SK-N-MC (cell line): ENCODE measurements around the gene FAF2.

Experiments
- EZH2 ChIP-seq: fragments of 200-600 bp; sonication (generic); IDR thresholded peaks from one replicate; pipeline ENCODE4 v1.6.1; 2017; ENCODE audit warnings: antibody characterized with exemption
- FOXP2 ChIP-seq: optimal IDR thresholded peaks from 2 replicates; pipeline ENCODE3; 2011; ENCODE audit warnings: mild to moderate bottlenecking, moderate library complexity; ENCODE audit not compliant: insufficient read depth; ENCODE audit errors: extremely low read length, control extremely low read depth
- POLR2AphosphoS5 ChIP-seq: IDR thresholded peaks from 2 replicates; pipeline ENCODE4 v1.6.1; 2012; ENCODE audit warnings: mild to moderate bottlenecking, low read depth, low read length, borderline replicate concordance

DNA sequence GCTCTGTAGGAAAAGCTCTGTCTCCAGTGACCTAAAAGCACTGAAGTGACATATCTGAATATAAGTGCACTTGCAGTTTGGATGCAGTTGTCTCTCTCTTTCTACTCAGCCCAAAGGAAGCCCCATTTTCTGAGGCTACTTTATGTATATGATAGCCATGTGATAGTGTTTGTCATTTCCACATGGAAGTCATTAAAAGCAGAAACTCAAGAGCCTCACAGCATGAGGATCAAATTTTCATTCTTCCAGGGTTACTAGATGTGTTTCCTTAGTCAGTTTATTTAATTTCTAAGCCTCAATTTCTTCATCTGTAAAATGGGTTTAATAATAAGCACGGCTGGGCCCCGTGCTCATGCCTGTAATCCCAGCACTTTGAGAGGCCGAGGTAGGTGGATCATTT lies 52.3 kb downstream of the FAF2 start:
- TF ChIP-seq EZH2 (no peak), POLR2AphosphoS5 (no peak), FOXP2 (no peak)
